SK-N-MC (cell line): ENCODE measurements around the gene USP9X.

Experiments used
- EZH2 ChIP-seq: fragments of 200-600 bp; sonication (generic); IDR thresholded peaks from one replicate; pipeline ENCODE4 v1.6.1; 2017; ENCODE audit warnings: antibody characterized with exemption
- POLR2AphosphoS5 ChIP-seq: IDR thresholded peaks from 2 replicates; pipeline ENCODE4 v1.6.1; 2012; ENCODE audit warnings: mild to moderate bottlenecking, low read depth, low read length, borderline replicate concordance

GRCh38 chrX:41051288-41051687 lies 34.0 kb upstream of the USP9X start:
- TF ChIP-seq POLR2AphosphoS5 = no peak
- TF ChIP-seq EZH2 = no peak
